Measurements from ENCODE around the gene ETFRF1.

Gene ETFRF1

DNA sequence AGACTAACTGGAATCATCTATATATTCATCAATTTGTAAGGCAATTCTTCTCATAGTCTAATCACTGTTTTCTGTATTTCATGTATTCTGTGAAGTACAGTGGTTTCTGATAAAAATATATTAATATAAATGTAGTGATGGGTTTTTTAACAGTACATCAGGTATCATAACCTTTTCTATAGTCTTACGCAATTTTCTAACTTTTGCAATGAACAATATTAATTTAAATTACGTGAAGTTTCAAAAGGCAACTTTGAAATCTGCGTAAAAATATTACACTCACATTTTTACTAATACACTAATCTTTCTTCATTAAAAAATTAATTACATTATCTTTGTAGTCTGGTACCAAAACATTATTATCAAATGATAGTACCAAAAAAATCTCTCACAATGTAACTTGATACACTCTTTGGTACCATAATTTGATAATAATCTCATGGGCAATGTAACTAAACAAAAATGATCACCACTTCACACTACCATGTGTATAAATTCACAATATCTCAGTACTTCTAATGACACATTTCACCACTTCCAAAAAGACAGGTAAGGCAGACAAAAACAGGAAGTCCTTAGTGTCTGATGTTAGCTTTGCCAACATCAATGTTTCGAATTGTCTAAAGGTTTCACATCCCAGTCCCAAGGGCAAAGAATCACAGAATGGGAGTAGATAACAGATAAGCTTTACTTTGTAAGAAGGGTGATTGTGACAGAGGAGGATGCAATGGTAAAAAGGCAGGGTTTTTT, 8.8 kb upstream of the ETFRF1 start:
- H2AFZ ChIP-seq (ENCODE audit: low read length), result no peak overlapping the region
- no peaks in the 10 kb centered on the region for H4K20me1 ChIP-seq (ENCODE audit: insufficient read depth, low read length)
- no peaks in the 10 kb centered on the region; the same call in 1 of the 2 replicates for H3K27me3 ChIP-seq (ENCODE audit: insufficient read depth, low read length)
- no peak overlapping the region for H3K4me3 ChIP-seq (ENCODE audit: low read depth, low read length, poor library complexity, severe bottlenecking)
- no peaks in the 10 kb centered on the region for H3K79me2 ChIP-seq (ENCODE audit: insufficient read depth, low read length)
- no peaks in the 10 kb centered on the region for H3F3A ChIP-seq (ENCODE audit: insufficient read depth, low read length)
- no peaks in the 10 kb centered on the region for H3K9me2 ChIP-seq (ENCODE audit: low read depth, low read length)
- TF ChIP-seq EZH2 (IDR thresholded peaks at IDR 0.05; ENCODE audit: borderline replicate concordance, low read length), result no peak
- TF ChIP-seq, protein P1, sequence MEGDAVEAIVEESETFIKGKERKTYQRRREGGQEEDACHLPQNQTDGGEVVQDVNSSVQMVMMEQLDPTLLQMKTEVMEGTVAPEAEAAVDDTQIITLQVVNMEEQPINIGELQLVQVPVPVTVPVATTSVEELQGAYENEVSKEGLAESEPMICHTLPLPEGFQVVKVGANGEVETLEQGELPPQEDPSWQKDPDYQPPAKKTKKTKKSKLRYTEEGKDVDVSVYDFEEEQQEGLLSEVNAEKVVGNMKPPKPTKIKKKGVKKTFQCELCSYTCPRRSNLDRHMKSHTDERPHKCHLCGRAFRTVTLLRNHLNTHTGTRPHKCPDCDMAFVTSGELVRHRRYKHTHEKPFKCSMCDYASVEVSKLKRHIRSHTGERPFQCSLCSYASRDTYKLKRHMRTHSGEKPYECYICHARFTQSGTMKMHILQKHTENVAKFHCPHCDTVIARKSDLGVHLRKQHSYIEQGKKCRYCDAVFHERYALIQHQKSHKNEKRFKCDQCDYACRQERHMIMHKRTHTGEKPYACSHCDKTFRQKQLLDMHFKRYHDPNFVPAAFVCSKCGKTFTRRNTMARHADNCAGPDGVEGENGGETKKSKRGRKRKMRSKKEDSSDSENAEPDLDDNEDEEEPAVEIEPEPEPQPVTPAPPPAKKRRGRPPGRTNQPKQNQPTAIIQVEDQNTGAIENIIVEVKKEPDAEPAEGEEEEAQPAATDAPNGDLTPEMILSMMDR (IDR thresholded peaks at IDR 0.05; ENCODE audit: low read length), result no peak
- H3K4me2 ChIP-seq (ENCODE audit: low read length), result 0 out of 2 replicates have a peak overlapping the region, but pooled peaks have one; percentile 34
- no peak overlapping the region for H3K9ac ChIP-seq (ENCODE audit: low read length)
- H3K4me1 ChIP-seq (ENCODE audit: insufficient read depth, low read length, severe bottlenecking), result no peaks in the 10 kb centered on the region
- no peaks in the 10 kb centered on the region for H3K9me3 ChIP-seq (ENCODE audit: low read length)
- no peak overlapping the region for H3K27ac ChIP-seq (ENCODE audit: low read depth, low read length, poor library complexity, severe bottlenecking)
- no peaks in the 10 kb centered on the region for H3K36me3 ChIP-seq (ENCODE audit: insufficient read depth, low read length)

GRCh38 chr12:25186788-25187402, 8.1 kb upstream of the ETFRF1 start:
- no peaks in the 10 kb centered on the region for H3K9me3 ChIP-seq (ENCODE audit: low read length)
- no peaks in the 10 kb centered on the region for H3K79me2 ChIP-seq (ENCODE audit: insufficient read depth, low read length)
- no peaks in the 10 kb centered on the region for H4K20me1 ChIP-seq (ENCODE audit: insufficient read depth, low read length)
- no peaks in the 10 kb centered on the region for H3K9me2 ChIP-seq (ENCODE audit: low read depth, low read length)
- no peak overlapping the region for H3K27ac ChIP-seq (ENCODE audit: low read depth, low read length, poor library complexity, severe bottlenecking)
- H3K4me1 ChIP-seq (ENCODE audit: insufficient read depth, low read length, severe bottlenecking), result no peaks in the 10 kb centered on the region
- no peak overlapping the region for H2AFZ ChIP-seq (ENCODE audit: low read length)
- TF ChIP-seq, protein P1 (IDR thresholded peaks at IDR 0.05; ENCODE audit: low read length), result no peak
- no peak for TF ChIP-seq EZH2 (IDR thresholded peaks at IDR 0.05; ENCODE audit: borderline replicate concordance, low read length)
- H3K4me2 ChIP-seq (ENCODE audit: low read length), result peak overlapping the region; percentile 34; the same call in 1 of the 2 replicates
- H3K9ac ChIP-seq (ENCODE audit: low read length), result no peak overlapping the region
- no peak overlapping the region for H3K4me3 ChIP-seq (ENCODE audit: low read depth, low read length, poor library complexity, severe bottlenecking)
- no peaks in the 10 kb centered on the region for H3F3A ChIP-seq (ENCODE audit: insufficient read depth, low read length)
- no peaks in the 10 kb centered on the region; the same call in 1 of the 2 replicates for H3K27me3 ChIP-seq (ENCODE audit: insufficient read depth, low read length)
- H3K36me3 ChIP-seq (ENCODE audit: insufficient read depth, low read length), result no peaks in the 10 kb centered on the region

- Histone ChIP-seq H2AFZ (ENCODE audit: low read length) (no peak overlapping the region), H3K9me3 (ENCODE audit: low read length) (no peaks in the 10 kb centered on the region), H3K36me3 (ENCODE audit: insufficient read depth, low read length) (no peaks in the 10 kb centered on the region), H3K4me3 (ENCODE audit: low read depth, low read length, poor library complexity, severe bottlenecking) (no peak overlapping the region), H3F3A (ENCODE audit: insufficient read depth, low read length) (no peaks in the 10 kb centered on the region), H3K4me1 (ENCODE audit: insufficient read depth, low read length, severe bottlenecking) (no peaks in the 10 kb centered on the region), H3K9ac (ENCODE audit: low read length) (no peak overlapping the region), H3K27me3 (ENCODE audit: insufficient read depth, low read length) (no peaks in the 10 kb centered on the region; the same call in 1 of the 2 replicates), H3K9me2 (ENCODE audit: low read depth, low read length) (no peaks in the 10 kb centered on the region), H3K4me2 (ENCODE audit: low read length) (no peak overlapping the region), H4K20me1 (ENCODE audit: insufficient read depth, low read length) (no peaks in the 10 kb centered on the region), H3K79me2 (ENCODE audit: insufficient read depth, low read length) (no peaks in the 10 kb centered on the region), H3K27ac (ENCODE audit: low read depth, low read length, poor library complexity, severe bottlenecking) (no peak overlapping the region)
- TF ChIP-seq EZH2 (IDR thresholded peaks at IDR 0.05; ENCODE audit: borderline replicate concordance, low read length), result no peak
- TF ChIP-seq, protein P1 (IDR thresholded peaks at IDR 0.05; ENCODE audit: low read length), result no peak
Observed at GRCh38 chr12:25187781-25188180, 7.3 kb upstream of the ETFRF1 start.
